Skeletal muscle satellite cell (primary cell): ENCODE measurements around the gene FXN. TPM values are rescaled to one million over a fixed set of nuclear protein-coding genes. Genes with fewer than 3 reads are reported as not detected.
A peak's percentile ranks its signal among the peaks of the same experiment; 100 is the strongest.

ENCODE experiments used
- H3K27me3 ChIP-seq: 2 replicates; pipeline ENCODE4 v1.7.0; 2013; ENCODE audit warnings: low read length; ENCODE audit not compliant: control insufficient read depth, insufficient read depth
- H3K36me3 ChIP-seq: 2 replicates; pipeline ENCODE4 v1.7.0; 2013; ENCODE audit warnings: mild to moderate bottlenecking, control low read depth, low read length; ENCODE audit not compliant: insufficient read depth
- H3K4me1 ChIP-seq: 2 replicates; pipeline ENCODE4 v1.7.0; 2013; ENCODE audit warnings: low read length; ENCODE audit not compliant: control insufficient read depth, insufficient read depth
- H3K4me2 ChIP-seq: 2 replicates; pipeline ENCODE4 v1.7.0; 2013; ENCODE audit warnings: mild to moderate bottlenecking, low read length
- H3K4me3 ChIP-seq: 2 replicates; pipeline ENCODE4 v1.7.0; 2013; ENCODE audit warnings: low read length
- H3K9ac ChIP-seq: 2 replicates; pipeline ENCODE4 v1.7.0; 2013; ENCODE audit warnings: mild to moderate bottlenecking, low read depth, low read length, moderate library complexity
- H3K9me3 ChIP-seq: replicated peaks from 2 replicates; pipeline ENCODE4 v1.7.0; 2013; ENCODE audit warnings: mild to moderate bottlenecking, control low read depth, low read length
- small RNA-seq: library from RNA; depleted of rRNA; stranded (forward); fragments of <200 nt; gene quantifications from one replicate; pipeline ENCODE3, GENCODE V24; 2012

Gene FXN

DNA sequence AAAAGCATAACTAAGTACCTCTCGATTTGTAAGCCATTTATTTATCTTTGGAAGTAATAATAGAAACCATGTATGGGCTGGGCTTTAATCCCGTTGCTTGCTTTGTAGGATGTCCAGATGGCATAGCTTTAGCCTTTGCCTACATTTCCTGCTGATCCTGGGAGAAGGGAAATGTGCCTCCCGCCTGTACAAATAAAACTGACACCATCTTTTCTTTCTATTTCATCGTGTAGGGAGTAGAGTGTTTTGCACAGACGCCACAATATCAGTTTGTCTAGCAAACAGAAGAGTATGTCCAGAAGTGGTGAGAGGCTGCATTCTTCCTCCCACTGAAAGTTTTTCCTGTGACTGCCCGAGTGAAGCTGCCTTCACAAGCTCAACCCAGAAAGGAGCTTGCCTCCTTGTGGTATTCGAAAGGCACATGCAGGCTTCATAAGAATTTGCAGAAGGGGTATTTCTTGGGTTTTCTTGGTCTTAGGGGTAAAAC, 113.8 kb downstream of the FXN start:
- Histone ChIP-seq H3K36me3 (no peaks in the 10 kb centered on the region), H3K4me1 (no peaks in the 10 kb centered on the region), H3K27me3 (no peaks in the 10 kb centered on the region), H3K4me3 (no peak overlapping the region), H3K4me2 (peak overlapping the region; percentile 13), H3K9me3 (no peaks in the 10 kb centered on the region), H3K9ac (no peak overlapping the region)

Small RNA genes lying within 50 kb of the gene (small RNA-seq; reads per million reads assigned to genes)
- gene AL162730.1: not detected
